Endothelial cell of umbilical vein (primary cell): ENCODE results near the gene HIP1R. TPM values are rescaled to one million over a fixed set of nuclear protein-coding genes. Genes with fewer than 3 reads are reported as not detected.

ENCODE experiments used
- BruUV-seq: library from RNA; stranded (reverse); fragments of 400-500 nt; replicated peaks from 2 replicates; lab custom pipeline; 2021; lab: Mats Ljungman, UMichigan
- CTCF ChIA-PET: fragments of 300-600, 350-600 bp; sonication (Branson Sonifier 250); formaldehyde crosslinking; loops from one replicate; lab custom pipeline; 2021; ENCODE audit warnings: antibody characterized with exemption, inconsistent platforms; lab: Charles Lee
- POLR2A ChIA-PET: fragments of 300-600, 350-600 bp; sonication (Branson Sonifier 250); formaldehyde crosslinking; loops from one replicate; lab custom pipeline; 2021; ENCODE audit warnings: antibody characterized with exemption, inconsistent platforms; lab: Charles Lee
- DNase-seq: peaks from one replicate; pipeline ENCODE4 v3.0.0-alpha.2; 2011; ENCODE audit warnings: low read depth, low spot score
- FAIRE-seq: peaks from 2 replicates; lab custom pipeline; 2011; peaks lifted over from hg19 to GRCh38; lab: Jason Lieb, UNC
- H2AFZ ChIP-seq: 2 replicates; pipeline ENCODE4 v1.6.0; 2012; ENCODE audit warnings: low read depth, low read length, control low read depth, inconsistent platforms
- H3K27ac ChIP-seq: 2 replicates; pipeline ENCODE4 v1.5.1; 2011; ENCODE audit warnings: low read depth, mild to moderate bottlenecking, control low read depth, low read length, moderate library complexity; ENCODE audit not compliant: insufficient read depth
- H3K27me3 ChIP-seq, 2 experiments: 2 replicates each; pipeline versions ENCODE4 v1.6.0 to v1.6.1; 2011; ENCODE audit warnings: low read length in 2 of 2, mixed read lengths in 1 of 2; ENCODE audit not compliant: control insufficient read depth in 2 of 2, insufficient read depth in 2 of 2
- H3K36me3 ChIP-seq, 2 experiments: 2 replicates in 1 of 2; 3 replicates in 1 of 2; pipeline ENCODE4 v1.5.1; 2011; ENCODE audit warnings: low read length in 2 of 2, mild to moderate bottlenecking in 1 of 2, moderate library complexity in 1 of 2; ENCODE audit not compliant: control insufficient read depth in 2 of 2, insufficient read depth in 2 of 2; ENCODE audit errors: extremely low read depth in 1 of 2
- H3K4me1 ChIP-seq: 3 replicates; pipeline ENCODE4 v1.5.1; 2011; ENCODE audit warnings: mild to moderate bottlenecking, low read length; ENCODE audit not compliant: control insufficient read depth, insufficient read depth; ENCODE audit errors: extremely low read depth
- H3K4me2 ChIP-seq: 2 replicates; pipeline ENCODE4 v1.6.1; 2011; ENCODE audit warnings: low read length, control low read depth, mixed read lengths; ENCODE audit not compliant: insufficient read depth
- H3K4me3 ChIP-seq, 3 experiments: fragments of 200-600 bp in 1 of 3; sonication (generic), shearing (Covaris generic) in 1 of 3; replicated peaks in 1 of 3; 2 replicates each; pipeline ENCODE4 v1.5.1; 2011 to 2016; ENCODE audit warnings: control low read depth in 3 of 3, low read length in 3 of 3, mild to moderate bottlenecking in 2 of 3, inconsistent platforms in 1 of 3, low read depth in 1 of 3, moderate library complexity in 1 of 3; ENCODE audit not compliant: insufficient read depth in 1 of 3
- H3K79me2 ChIP-seq: 2 replicates; pipeline ENCODE4 v1.6.0; 2012; ENCODE audit warnings: low read length, inconsistent platforms; ENCODE audit not compliant: control insufficient read depth, insufficient read depth
- H3K9ac ChIP-seq: replicated peaks from 2 replicates; pipeline ENCODE3; 2011; ENCODE audit warnings: low read length, control low read depth; ENCODE audit not compliant: insufficient read depth; ENCODE audit errors: extremely low read depth
- H3K9me1 ChIP-seq: replicated peaks from 3 replicates; pipeline ENCODE4 v1.6.0; 2011; ENCODE audit warnings: mild to moderate bottlenecking, low read length; ENCODE audit not compliant: control insufficient read depth, insufficient read depth; ENCODE audit errors: extremely low read depth
- H3K9me3 ChIP-seq: replicated peaks from 2 replicates; pipeline ENCODE4 v1.5.1; 2012; ENCODE audit warnings: low read length, inconsistent platforms; ENCODE audit not compliant: control insufficient read depth, insufficient read depth
- H4K20me1 ChIP-seq: replicated peaks from 2 replicates; pipeline ENCODE3; 2011; ENCODE audit warnings: mild to moderate bottlenecking, low read length; ENCODE audit not compliant: control insufficient read depth, insufficient read depth; ENCODE audit errors: extremely low read depth
- EZH2 ChIP-seq: IDR thresholded peaks from 2 replicates; pipeline ENCODE4 v1.6.1; 2012; ENCODE audit warnings: borderline replicate concordance, low read depth, mild to moderate bottlenecking, moderate library complexity, low read length, inconsistent platforms; ENCODE audit not compliant: severe bottlenecking
- FOS ChIP-seq: IDR thresholded peaks from 2 replicates; pipeline ENCODE4 v1.6.1; 2011; ENCODE audit warnings: mild to moderate bottlenecking, low read length, moderate library complexity, borderline replicate concordance; ENCODE audit not compliant: insufficient read depth
- GATA2 ChIP-seq: IDR thresholded peaks from 2 replicates; pipeline ENCODE4 v1.7.0; 2011; ENCODE audit warnings: low read depth, mild to moderate bottlenecking, moderate library complexity, mixed read lengths, low read length; ENCODE audit not compliant: insufficient read length, insufficient read depth
- JUN ChIP-seq: IDR thresholded peaks from 2 replicates; pipeline ENCODE4 v1.6.1; 2011; ENCODE audit warnings: borderline replicate concordance, low read depth; ENCODE audit not compliant: insufficient read length, insufficient read depth
- MAX ChIP-seq: IDR thresholded peaks from 2 replicates; pipeline ENCODE4 v1.6.1; 2011; ENCODE audit not compliant: insufficient read depth, insufficient read length
- MYC ChIP-seq: IDR thresholded peaks from one replicate; pipeline ENCODE4 v1.6.1; 2011; ENCODE audit warnings: mild to moderate bottlenecking, low read depth, low read length
- POLR2A ChIP-seq: IDR thresholded peaks from 2 replicates; pipeline ENCODE4 v1.6.1; 2012; ENCODE audit warnings: low read depth, mild to moderate bottlenecking, control low read depth, low read length
- POLR2AphosphoS5 ChIP-seq: IDR thresholded peaks from 2 replicates; pipeline ENCODE4 v1.6.1; 2012; ENCODE audit warnings: low read depth, mild to moderate bottlenecking, control low read depth, low read length, moderate library complexity; ENCODE audit not compliant: insufficient read depth
- dilution Hi-C: fragments of 300-500 bp; cut with MboI; formaldehyde crosslinking; loops from one replicate; pipeline ENCODE4 v1.15.0; 2019; ENCODE audit warnings: low sequenced_read_pairs; ENCODE audit not compliant: extremely low pct_ligation_motif_present
- intact Hi-C: fragments of 100-400 bp; cut with micrococcal nuclease; formaldehyde crosslinking; loops from one replicate; pipeline ENCODE4 v1.10.0; 2022
- polyA plus RNA-seq, 4 experiments: library from polyadenylated mRNA; depleted of rRNA in 3 of 4; stranded (reverse) in 3 of 4; unstranded in 1 of 4; fragments of >200 nt; gene quantifications; 2 replicates each; pipeline versions ENCODE4 v1.2.1 to v1.2.3, GENCODE V29; 2011 to 2012; ENCODE audit warnings: missing spikeins in 1 of 4
- total RNA-seq: library from RNA; stranded (reverse); gene quantifications from 2 replicates; pipeline ENCODE4 v1.2.3, GENCODE V29; 2021
- TF ChIP-seq, protein P1 (sequence below), 2 donors: IDR thresholded peaks; 1 replicate in 1 of 2; 2 replicates in 1 of 2; pipeline ENCODE4 v1.5.1; 2011; ENCODE audit warnings: low read length in 2 of 2, mild to moderate bottlenecking in 2 of 2, moderate library complexity in 2 of 2, control low read depth in 1 of 2, inconsistent platforms in 1 of 2, low read depth in 1 of 2; ENCODE audit not compliant: insufficient read depth in 1 of 2; ENCODE audit errors: extremely low read depth in 1 of 2

Gene HIP1R
- total and polyA plus RNA-seq, 2 donors (not counting 3 experiments of a cell fraction or from before 2014, with no cell fraction given) = 111 to 122 TPM

DNA sequence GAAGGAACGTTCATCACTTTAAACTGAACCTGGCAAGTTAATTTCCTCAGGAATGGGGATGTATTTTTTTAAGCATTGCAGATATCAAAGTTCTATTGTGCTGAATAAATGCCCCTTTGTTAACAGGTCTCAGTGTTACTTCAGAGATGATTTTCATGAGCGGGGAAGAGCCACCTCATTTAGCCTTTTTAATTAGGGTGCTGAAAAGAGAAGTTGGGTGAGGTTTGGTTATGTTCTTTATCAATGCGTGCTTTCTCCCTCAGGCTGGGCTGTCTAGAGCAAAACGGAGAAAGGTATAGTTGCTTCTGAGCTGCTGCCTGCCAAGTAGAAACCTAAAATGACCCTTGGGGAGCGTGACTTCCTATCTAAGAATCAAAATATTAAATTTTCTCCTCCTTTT lies 8.0 kb upstream of the HIP1R start:
- H3K27ac ChIP-seq = no peak overlapping the region
- H3K79me2 ChIP-seq = no peaks in the 10 kb centered on the region
- CTCF ChIA-PET = interaction anchor here (1.1 to 6.6 kb wide), 3 partner anchors 9 to 33 kb away, joined by 3 to 58 read pairs (median 5); no protein-coding TSS in a partner anchor
- dilution Hi-C loops (no loop called here), intact Hi-C loops (no loop called here)
- FAIRE-seq = no peak
- H3K36me3 ChIP-seq = no peaks in the 10 kb centered on the region
- no peaks in the 10 kb centered on the region for H3K9me3 ChIP-seq
- H2AFZ ChIP-seq = no peak overlapping the region
- peaks cover 1 to 3% of the 10 kb centered on the region in 2 experiments for H3K27me3 ChIP-seq
- no peaks in the 10 kb centered on the region for H4K20me1 ChIP-seq
- H3K4me1 ChIP-seq = peaks cover 5% of the 10 kb centered on the region
- H3K9me1 ChIP-seq = no peaks in the 10 kb centered on the region
- H3K4me2 ChIP-seq = peak overlapping the region; percentile 95
- no peak for DNase-seq
- POLR2A ChIA-PET = no interaction called here
- no peak overlapping the region for H3K9ac ChIP-seq
- no peak overlapping the region for H3K4me3 ChIP-seq
- no peak for TF ChIP-seq MYC
- no TSS peak for BruUV-seq

- Histone ChIP-seq H3K79me2 (no peaks in the 10 kb centered on the region), H3K4me3 (no peak overlapping the region), H3K36me3 (no peaks in the 10 kb centered on the region), H2AFZ (no peak overlapping the region), H3K9ac (no peak overlapping the region), H3K4me1 (peaks cover 12% of the 10 kb centered on the region), H3K9me1 (no peaks in the 10 kb centered on the region), H3K27me3 (peaks cover 1 to 3% of the 10 kb centered on the region in 2 experiments), H4K20me1 (no peaks in the 10 kb centered on the region), H3K4me2 (no peak overlapping the region), H3K27ac (no peak overlapping the region), H3K9me3 (no peaks in the 10 kb centered on the region)
- FAIRE-seq (peak; percentile 40), DNase-seq (no peak)
- TF ChIP-seq MYC (no peak), MAX (no peak), EZH2 (no peak), POLR2A (no peak), POLR2AphosphoS5 (no peak), GATA2 (no peak), JUN (no peak), FOS (no peak)
- TF ChIP-seq, protein P1, sequence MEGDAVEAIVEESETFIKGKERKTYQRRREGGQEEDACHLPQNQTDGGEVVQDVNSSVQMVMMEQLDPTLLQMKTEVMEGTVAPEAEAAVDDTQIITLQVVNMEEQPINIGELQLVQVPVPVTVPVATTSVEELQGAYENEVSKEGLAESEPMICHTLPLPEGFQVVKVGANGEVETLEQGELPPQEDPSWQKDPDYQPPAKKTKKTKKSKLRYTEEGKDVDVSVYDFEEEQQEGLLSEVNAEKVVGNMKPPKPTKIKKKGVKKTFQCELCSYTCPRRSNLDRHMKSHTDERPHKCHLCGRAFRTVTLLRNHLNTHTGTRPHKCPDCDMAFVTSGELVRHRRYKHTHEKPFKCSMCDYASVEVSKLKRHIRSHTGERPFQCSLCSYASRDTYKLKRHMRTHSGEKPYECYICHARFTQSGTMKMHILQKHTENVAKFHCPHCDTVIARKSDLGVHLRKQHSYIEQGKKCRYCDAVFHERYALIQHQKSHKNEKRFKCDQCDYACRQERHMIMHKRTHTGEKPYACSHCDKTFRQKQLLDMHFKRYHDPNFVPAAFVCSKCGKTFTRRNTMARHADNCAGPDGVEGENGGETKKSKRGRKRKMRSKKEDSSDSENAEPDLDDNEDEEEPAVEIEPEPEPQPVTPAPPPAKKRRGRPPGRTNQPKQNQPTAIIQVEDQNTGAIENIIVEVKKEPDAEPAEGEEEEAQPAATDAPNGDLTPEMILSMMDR (IDR thresholded peaks at IDR 0.05; ENCODE audit: extremely low read depth in 1 of 2, insufficient read depth in 1 of 2, low read depth in 1 of 2, low read length in 2 of 2) = no peak
- dilution Hi-C loops (no loop called here), intact Hi-C loops (loop anchor here (5.0 kb wide), 1 partner anchor 33 kb away; no protein-coding TSS in a partner anchor)
- POLR2A ChIA-PET = interaction anchor here (0.6 kb wide), 1 partner anchor 377 kb away, joined by 4 read pairs; no protein-coding TSS in a partner anchor
- no TSS peak for BruUV-seq
- CTCF ChIA-PET = interaction anchor here (1.2 to 6.6 kb wide), 2 partner anchors 26 to 36 kb away, joined by 3 to 58 read pairs; no protein-coding TSS in a partner anchor
Observed at GRCh38 chr12:122830517-122831214, 4.6 kb upstream of the HIP1R start.
